ENCODE data around the gene TBCCD1. TPM values are rescaled to one million over a fixed set of nuclear protein-coding genes. Genes with fewer than 3 reads are reported as not detected.
A peak's percentile ranks its signal among the peaks of the same experiment; 100 is the strongest.

The TBCCD1 gene
- total RNA-seq, 1 donor, result 17.5 TPM

DNA sequence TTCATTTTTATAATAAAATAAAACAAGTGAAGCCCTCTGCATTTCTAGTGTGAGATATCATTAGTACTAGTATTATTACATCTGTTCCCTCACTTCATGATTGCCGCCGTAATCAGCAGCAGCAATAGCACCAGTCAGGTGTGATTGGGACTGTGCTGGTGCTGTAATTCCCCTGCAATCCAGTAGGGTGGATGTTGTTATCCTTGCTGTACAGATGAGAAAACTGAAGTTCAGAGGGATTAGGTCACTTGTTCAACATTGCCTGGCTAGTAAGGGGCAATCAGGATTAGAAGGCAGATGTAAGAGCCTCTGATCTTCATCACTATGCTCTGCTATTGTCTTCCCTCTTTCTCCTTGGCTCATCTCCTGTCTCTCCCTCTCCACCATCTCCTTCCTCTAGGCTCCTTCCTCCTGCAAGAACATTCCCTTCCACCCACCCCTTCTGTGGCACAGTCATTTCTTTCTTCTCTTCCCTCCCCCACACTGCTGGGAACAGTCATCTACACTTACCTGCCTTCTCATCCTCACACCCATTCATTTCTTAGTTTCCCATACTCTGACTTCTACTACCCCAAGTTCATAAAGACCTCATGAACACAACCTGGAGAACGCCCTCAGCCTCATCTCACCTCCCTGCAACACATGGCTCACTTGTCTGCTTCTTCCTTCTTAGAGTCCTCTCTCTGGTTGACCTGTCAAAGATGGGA is 52.7 kb downstream of the TBCCD1 start:
- DNase-seq (ENCODE audit: low read depth), result no peak
- no peak overlapping the region for H3K4me3 ChIP-seq (ENCODE audit: low read depth, low read length)
- TF ChIP-seq, protein P1, sequence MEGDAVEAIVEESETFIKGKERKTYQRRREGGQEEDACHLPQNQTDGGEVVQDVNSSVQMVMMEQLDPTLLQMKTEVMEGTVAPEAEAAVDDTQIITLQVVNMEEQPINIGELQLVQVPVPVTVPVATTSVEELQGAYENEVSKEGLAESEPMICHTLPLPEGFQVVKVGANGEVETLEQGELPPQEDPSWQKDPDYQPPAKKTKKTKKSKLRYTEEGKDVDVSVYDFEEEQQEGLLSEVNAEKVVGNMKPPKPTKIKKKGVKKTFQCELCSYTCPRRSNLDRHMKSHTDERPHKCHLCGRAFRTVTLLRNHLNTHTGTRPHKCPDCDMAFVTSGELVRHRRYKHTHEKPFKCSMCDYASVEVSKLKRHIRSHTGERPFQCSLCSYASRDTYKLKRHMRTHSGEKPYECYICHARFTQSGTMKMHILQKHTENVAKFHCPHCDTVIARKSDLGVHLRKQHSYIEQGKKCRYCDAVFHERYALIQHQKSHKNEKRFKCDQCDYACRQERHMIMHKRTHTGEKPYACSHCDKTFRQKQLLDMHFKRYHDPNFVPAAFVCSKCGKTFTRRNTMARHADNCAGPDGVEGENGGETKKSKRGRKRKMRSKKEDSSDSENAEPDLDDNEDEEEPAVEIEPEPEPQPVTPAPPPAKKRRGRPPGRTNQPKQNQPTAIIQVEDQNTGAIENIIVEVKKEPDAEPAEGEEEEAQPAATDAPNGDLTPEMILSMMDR (IDR thresholded peaks at IDR 0.05; ENCODE audit: insufficient read depth, low read length), result peak; percentile 44

- TF ChIP-seq, protein P1 (IDR thresholded peaks at IDR 0.05; ENCODE audit: insufficient read depth, low read length), result no peak
- no peak for DNase-seq (ENCODE audit: low read depth)
Observed at GRCh38 chr3:186513386-186513785, 53.8 kb downstream of the TBCCD1 start.

GRCh38 chr3:186512570-186513302 is 54.4 kb downstream of the TBCCD1 start:
- no peak overlapping the region for H3K4me3 ChIP-seq (ENCODE audit: low read depth, low read length)
- TF ChIP-seq, protein P1 (IDR thresholded peaks at IDR 0.05; ENCODE audit: insufficient read depth, low read length), result no peak
- no peak for DNase-seq (ENCODE audit: low read depth)

More at GRCh38 chr3:186513386-186513785, 53.8 kb downstream of the TBCCD1 start:
- no peak overlapping the region for H3K4me3 ChIP-seq (ENCODE audit: low read depth, low read length)

- no peak overlapping the region for H3K4me3 ChIP-seq (ENCODE audit: low read depth, low read length)
- TF ChIP-seq, protein P1 (IDR thresholded peaks at IDR 0.05; ENCODE audit: insufficient read depth, low read length), result no peak
- DNase-seq (ENCODE audit: low read depth), result no peak
Observed at GRCh38 chr3:186511702-186512101, 55.4 kb downstream of the TBCCD1 start.

- DNase-seq (ENCODE audit: low read depth), result no peak
- TF ChIP-seq, protein P1 (IDR thresholded peaks at IDR 0.05; ENCODE audit: insufficient read depth, low read length), result no peak
- H3K4me3 ChIP-seq (ENCODE audit: low read depth, low read length), result no peak overlapping the region
Observed at GRCh38 chr3:186511245-186511644, 55.9 kb downstream of the TBCCD1 start.

DNA sequence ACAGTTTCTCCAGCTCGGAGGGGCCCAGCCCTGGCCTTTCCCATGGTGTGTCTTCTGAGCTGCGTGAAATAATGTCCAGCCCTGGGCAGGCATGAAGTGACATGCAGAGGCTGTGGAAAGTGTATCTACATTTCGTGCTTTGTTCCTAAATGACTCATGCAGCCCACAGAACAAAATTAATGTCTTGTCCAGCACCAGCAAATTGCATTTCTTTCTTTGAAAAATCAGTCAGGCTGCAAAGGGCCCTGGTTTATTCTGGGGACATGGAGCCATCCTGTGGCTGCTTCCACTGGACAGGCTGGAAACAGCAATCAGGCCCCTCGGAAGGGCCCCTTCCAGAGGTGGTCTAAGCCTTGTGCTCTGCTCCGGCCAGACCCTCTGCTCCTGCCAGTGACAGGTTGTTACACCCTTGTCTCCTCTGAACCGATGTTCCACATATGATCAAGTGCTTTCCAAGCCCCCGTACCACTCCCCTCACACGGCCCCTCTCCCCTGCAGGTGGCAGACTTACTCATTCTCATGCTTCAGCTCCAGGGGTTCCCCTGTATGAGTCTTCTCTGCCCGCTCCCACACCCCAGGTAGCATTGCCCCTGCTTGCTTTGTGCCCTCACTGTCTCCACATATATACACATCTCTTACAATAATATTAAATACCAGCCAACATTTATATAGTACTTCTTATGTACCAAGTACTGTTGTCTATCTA is 56.6 kb downstream of the TBCCD1 start:
- peak; percentile 18 for DNase-seq (ENCODE audit: low read depth)
- TF ChIP-seq, protein P1 (IDR thresholded peaks at IDR 0.05; ENCODE audit: insufficient read depth, low read length), result no peak
- no peak overlapping the region for H3K4me3 ChIP-seq (ENCODE audit: low read depth, low read length)

All from fibroblast of the aortic adventitia (primary cell).